Stimulated activated CD4-positive, alpha-beta T cell treated with anti-CD3 and anti-CD28 coated beads, Interleukin-4, amount 100 ng/mL, for 24 hours (primary cell): Measurements from ENCODE around the gene S100A10.

ENCODE experiments used
- DNase-seq: peaks from one replicate; pipeline ENCODE4 v3.0.0-alpha.2; 2020

The S100A10 gene

DNA sequence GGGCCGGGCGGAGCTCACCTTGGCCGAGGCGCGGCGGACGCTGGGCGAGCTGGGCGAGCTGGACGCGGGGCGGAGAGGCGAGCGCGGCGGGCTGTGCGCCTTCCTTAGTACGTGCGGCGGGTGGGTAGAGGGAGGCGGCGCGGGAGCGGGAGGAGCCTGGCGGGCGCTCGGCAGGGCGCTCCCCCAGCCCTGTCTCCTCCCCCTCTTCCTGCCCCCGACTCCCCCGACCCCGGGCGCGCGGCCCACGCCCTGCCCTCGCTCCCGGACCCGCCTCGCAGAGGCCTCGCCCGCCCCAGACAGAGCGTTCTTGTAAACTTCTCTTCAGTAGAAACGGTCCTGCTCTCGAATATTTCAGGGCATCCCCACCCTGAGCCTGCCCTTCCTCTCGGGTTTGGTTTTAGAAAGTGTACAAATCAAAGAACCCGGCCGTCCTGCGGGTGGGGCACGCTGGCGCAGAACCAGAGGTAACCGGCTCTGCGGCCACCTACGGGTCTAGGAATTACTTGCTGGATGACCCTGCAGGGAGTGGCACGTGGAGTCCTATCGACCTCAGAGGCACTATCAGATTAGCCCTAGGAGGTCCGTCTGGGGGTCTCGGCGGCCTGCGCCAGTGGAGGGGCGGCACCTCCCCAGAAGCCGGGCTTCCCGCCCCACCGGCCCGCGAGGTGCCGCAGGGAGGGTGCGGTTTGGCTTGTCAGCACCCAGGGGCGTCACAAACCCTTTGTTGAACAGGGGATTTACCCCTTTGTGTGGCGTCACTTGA, at the start of gene S100A10:
Gene S100A10, minus strand, starts transcription at position 126 of the 763 bp plus-strand sequence. CDS start 7,629 bp downstream, outside the sequence.
- peak; percentile 66 for DNase-seq

- DNase-seq: no peak
Measured at GRCh38 chr1:152042030-152042429, 48.4 kb upstream of the S100A10 start.

DNA sequence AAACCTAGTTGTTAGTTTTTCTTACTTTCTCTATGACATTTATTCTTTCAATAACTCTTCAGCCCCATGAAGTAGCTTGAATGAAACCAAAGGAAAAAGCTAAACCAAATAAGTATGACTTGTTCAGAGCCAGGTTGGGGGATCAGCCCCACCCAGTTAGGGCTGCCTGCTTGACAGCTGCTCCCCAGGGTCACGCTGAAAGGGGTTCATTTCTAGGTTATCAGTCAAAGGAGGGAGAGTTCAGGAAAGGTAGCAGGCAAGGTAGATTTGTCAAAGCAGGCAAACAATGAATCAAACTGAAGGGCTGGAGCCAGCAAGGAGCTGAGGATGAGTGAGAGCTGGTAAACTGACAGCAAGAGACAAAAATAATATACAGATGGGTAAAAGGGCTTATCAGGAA, 46.2 kb upstream of the S100A10 start:
- no peak for DNase-seq

DNA sequence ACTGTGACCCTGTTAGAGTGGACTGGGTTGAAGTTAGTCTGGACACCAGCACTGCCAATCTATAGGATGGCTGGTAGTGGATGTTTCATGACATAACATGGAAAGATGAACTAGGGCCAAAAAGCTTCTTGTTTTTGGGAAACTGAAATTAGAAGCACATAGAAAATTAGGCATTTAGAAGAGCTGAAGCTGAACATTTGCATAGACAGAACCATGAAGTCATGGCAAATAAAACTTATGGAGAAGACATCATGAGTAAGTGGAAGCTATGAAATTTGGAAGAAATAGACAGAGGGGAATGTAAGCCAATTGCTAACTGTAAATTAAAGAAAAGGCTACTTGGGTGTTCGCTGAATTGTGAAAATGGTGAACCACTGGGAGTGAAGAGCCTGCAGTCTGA, 45.8 kb upstream of the S100A10 start:
- no peak for DNase-seq

- DNase-seq: no peak
Measured at GRCh38 chr1:152038871-152039270, 45.2 kb upstream of the S100A10 start.

DNA sequence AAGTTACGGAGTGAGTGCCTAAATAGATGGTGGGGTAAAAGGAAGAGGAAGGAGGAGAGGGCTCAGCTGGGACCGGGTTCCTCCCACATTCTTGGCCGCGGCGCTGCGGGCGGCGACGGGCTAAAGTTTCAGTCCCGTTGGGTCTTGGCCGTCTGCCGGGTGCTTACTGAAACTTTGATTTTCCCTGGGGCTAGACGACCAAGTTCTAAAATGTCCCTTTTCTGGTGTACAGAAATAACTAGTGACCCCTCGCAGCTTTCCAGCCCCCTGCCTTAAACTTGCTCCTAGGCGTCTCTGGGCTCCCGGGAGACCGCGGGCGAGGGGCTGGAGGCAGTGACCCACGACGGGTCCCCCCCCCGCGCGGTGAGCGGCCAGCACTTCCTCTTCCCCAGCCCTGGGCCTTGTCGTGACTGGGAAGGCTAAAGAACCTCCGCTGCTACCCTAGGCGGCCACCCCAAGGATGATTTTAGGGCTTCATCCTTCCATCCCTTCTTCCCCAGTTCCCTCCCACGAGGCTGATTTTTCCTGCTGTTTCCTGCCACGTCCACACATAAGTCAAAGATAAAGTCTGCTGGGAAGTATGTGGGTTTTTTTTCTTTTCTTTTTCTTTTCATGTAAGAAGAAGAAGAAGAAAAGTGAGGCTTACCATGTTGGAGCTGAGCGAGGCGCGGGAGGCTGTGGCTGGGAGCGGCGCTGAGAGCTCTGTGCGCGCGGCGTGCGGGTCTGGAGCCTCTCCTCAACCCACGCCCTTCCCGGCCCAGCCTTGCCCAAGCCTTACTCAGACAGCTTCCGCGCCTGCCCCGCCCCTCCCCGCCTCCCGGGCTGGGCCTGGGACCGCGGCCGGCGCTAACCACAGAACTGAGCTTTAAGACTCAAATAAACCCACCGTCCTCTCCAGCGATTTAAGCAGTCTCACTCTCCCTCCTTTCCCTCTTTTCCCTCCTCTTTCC, 42.9 kb upstream of the S100A10 start, which contains the start of gene S100A11:
Gene S100A11, minus strand, starts transcription at position 738 of the 950 bp plus-strand sequence. Its CDS starts 89 bp downstream, at position 649.
- peak; percentile 83 for DNase-seq

DNA sequence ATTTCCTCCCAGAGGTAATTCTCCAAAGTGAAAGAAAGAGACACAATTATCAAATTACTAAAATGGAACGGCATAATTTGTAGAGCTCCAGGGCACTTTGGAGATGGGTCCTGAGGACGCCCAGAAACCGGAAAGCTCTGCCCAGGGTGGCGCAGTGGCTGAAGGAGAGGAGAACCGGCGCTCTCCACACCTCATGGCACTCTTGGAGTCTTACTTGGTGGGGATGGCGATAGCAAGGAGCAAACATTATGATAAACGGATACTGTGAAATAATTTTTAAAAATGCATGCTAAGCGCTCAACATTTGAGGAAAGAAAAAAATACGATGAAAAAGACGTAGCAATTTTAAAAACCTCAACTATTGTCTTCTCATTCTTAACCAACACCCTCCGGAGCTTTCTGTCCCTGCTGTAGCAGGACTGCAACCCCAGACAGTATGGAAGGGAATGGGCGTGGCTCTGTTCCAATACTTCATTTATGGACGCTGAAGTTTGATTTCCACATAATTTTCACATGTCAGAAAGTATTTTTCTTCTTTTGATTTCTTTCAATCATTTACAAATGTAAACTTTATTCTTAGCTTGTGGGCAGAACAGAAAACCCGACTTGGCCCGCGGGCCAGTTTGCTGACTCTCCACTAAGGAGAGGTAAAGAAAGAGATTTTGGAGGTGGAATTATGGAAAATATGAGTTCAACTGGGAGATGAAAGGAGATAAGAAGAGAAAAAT, 42.0 kb upstream of the S100A10 start:
- DNase-seq: peak; percentile 16

GRCh38 chr1:152034654-152035538, 41.2 kb upstream of the S100A10 start:
- peak; percentile 73 for DNase-seq

DNA sequence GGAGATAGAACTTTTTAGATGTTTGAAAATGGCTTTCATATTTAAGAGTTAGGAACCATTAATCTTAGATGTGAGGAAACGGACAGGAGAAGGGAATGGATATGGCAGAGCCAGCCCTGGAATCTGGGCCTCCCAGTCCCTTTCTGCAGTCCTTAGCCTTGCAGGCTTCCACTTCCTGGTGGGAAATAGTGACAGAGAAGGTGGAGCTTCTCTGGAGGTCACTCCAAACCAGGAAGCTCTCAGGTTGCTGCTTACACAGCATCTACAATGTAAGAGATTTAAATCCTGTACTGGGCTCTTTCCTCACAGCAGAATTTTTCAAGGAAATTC, 40.6 kb upstream of the S100A10 start:
- no peak for DNase-seq

- DNase-seq: no peak
Measured at GRCh38 chr1:152029929-152030211, 36.2 kb upstream of the S100A10 start.

- DNase-seq: peak; percentile 19
Measured at GRCh38 chr1:152029144-152029928, 35.7 kb upstream of the S100A10 start.

GRCh38 chr1:152026895-152027294, 33.2 kb upstream of the S100A10 start:
- no peak for DNase-seq

DNA sequence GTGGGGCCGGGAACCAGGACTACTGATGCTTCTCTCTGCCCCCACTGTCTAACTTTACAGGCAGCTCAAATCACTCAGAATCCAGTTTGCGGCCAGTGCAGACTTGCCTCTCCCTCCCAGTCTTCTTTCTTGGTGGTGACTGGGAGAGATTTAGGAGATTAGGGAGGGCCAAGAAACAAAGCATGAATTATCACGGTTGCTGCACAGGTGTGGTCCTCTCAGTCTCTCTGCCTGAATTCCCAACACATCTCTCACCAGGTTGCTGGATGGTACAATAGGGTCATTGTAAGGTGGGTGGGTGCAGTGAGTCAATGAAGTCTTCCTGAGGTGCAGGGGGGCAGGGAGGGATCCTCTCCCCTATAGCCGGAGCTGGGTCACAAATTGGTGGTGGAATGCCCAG, 30.6 kb upstream of the S100A10 start:
- no peak for DNase-seq

- no peak for DNase-seq
Measured at GRCh38 chr1:152023221-152023620, 29.6 kb upstream of the S100A10 start.

GRCh38 chr1:152022474-152022873, 28.8 kb upstream of the S100A10 start:
- DNase-seq: no peak

DNA sequence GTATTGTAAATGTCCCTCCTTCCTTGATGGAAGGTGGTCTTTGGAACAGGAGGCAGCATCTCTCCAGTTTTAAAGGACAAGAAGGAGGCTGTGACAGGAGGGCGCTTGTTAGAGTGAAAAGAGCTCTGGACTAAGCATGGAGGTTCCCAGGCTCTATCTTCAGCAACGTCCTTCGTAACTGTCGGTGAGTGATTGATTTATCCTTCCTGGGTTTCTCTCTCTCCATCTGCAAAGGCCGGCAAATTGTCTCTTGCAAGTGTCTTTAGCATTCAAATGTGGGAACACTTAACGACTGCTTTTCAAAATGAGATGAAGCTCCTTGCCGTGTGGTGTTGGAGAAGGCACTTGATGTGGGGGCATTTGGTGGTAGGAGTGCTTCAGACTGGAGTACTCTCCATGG, 27.9 kb upstream of the S100A10 start:
- DNase-seq: no peak

DNA sequence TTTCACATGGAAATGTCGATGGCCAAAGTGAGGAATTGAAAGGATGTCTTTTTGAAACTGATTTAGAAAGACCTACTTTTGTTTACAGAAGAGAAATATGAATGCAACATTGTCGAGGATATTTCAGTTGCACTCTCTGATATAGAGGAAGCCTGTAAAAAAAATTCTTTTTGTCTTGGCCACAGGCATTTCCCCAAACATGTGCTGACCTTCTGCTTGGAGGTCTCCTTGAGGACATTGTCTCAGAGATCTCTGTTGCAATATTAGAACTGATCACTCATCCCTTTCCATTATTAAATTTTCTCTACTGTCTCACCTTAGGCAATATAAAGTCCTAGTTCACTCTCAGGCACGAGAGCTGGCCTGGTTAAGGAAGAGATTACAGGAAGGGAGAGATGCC, 27.2 kb upstream of the S100A10 start:
- DNase-seq: no peak

DNA sequence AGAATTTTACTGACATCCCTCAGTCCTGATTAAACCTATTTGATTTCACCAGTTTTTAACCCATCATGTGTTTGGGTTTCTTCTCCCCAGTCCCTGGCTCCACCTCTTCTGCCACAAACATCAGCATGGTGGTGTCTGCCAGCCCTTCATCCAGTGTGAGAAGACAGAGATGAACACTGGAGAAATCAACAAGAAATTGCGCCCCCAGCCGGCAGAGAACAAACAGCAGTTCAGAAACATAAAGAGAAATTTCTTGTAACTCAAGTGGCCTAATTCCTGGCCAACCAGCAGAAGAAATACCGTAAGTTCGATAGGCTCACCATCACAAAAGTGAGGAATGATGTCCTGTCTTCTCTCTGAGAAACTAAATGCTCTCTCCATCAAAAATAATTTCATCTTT, 24.9 kb upstream of the S100A10 start:
- DNase-seq: peak; percentile 14

GRCh38 chr1:152015766-152016165, 22.1 kb upstream of the S100A10 start:
- no peak for DNase-seq

DNA sequence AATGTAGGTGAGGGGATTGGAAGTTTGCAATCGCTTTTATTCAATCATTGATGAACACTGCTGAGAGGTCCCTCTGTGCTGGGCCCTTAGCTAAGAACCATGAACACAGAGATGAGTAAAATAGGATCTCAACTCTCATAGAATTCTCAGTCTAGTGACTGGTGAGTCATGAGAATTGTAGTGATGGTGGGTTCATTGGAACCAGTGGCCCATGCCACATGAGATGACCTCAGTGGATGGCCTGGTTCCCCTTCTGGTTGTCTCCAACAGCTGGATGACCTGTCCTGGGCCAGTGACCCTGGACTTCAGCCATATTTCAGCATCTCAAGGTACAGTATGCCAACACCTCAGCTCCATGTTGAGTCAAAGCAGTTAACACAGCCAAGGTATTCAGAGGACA, 21.3 kb upstream of the S100A10 start:
- no peak for DNase-seq

DNA sequence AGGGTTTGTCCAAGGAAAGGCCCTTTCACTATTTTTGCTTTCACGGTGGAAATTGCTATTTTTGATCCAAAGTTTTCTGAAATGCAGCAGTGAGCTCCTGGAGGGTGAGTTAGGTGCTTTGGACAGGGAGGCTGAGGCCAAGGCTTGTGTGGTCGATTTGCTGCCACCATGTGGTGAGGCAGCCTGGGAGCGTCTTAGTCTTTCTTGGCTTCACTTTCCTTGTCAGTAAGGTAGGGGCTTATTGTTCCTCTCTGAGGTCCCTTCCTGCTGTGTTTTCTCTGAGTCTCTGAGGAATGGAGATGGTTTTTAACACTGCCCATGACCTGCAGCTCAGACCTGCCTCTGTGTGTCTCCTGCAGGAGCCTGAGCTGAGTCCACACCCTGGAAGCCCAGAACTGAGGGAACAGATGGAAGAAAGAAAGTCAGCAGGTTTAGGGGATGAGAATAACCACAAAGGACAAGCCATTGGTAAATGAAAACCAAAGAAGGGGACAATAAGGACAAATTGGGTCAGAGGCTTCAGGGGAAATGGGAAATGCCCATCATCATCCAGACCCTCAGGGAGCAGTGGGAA, 20.1 kb upstream of the S100A10 start:
- peak; percentile 49 for DNase-seq
